DMS153 treated with DMSO at 0.1 percent for 48 hours (cell line): ENCODE measurements around the gene KANK4.

ENCODE experiments used
- DNase-seq: peaks from one replicate; lab custom pipeline; 2025; ENCODE audit not compliant: unreplicated experiment; lab: John Stamatoyannopoulos, UW

The KANK4 gene

DNA sequence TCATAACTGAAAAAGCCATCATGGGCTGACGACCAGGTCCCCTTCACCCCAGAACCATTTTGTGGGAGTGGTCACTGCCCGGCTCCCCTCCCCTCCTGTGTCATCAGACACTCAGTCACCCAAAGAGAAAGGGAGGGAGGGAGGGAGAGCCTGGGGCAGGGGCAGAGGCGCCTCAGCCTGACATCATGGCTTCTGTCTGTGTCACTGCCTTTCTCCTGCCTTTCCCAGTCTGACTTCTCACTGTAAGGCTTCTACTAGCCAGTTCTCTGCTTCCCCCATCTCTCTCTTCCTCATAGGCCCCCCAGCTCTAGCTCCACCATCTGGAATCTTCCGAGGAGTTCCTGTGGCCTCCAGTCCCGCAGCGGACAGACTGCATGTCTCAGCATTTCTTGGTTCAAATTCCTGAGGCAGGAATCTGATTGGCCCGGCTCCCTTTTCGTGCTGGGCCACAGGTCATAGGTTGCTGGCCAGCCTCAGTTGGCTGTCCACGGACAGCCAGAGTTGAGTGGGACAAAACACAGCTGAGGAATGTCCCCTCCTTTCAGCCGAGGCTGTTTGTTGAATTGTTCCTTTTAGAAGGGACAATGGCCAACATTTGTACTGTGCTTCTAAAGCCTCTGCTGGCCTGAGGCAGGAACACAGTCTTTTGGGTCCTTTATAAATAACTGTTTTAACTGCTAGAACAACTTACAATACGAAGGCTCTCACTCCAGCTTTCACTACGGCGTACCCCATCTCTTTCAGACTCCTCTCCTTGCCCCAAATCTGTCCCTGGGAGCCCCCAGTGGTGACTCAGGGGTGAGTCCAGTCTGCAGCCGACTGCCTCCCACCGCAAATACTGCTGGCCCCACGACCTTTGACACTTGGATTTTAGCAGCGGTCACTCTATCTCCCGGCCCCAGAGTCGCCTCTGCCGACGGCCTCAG lies 18.7 kb upstream of the KANK4 start:
- no peak for DNase-seq

DNA sequence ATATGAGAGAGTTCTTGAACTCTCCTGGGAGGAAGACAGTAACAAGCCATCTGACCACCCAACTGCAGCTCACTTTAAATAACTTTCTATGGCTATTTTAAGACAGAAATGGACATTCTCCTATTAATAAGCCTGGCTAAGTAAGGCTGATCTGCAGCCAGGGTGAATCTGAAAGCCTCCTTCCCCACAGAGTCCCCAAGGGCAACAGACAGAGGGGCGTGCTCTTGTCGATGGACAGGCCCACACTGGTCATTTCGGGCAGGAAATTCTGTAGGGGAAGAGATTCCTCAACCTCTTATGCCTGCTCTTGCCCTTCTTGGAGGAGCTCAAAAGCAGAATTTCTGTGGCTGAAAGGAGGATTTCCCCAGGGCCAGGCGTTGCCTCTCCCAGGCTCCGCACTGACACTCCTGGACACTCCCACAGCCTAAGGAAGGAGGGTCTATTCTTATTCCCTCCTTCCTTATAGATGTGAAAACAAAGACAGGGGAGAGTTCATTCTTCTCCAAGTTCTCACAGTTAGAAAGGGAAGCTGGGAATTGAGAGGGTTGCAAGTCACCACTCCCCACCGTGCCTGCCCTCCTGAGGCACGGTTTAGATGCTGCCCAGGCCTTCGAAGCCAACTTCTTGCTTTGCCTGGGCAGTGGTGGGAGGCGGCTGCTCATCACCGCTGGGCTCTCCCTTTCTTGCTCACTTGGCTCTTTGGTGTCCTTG lies 17.9 kb upstream of the KANK4 start:
- no peak for DNase-seq

DNA sequence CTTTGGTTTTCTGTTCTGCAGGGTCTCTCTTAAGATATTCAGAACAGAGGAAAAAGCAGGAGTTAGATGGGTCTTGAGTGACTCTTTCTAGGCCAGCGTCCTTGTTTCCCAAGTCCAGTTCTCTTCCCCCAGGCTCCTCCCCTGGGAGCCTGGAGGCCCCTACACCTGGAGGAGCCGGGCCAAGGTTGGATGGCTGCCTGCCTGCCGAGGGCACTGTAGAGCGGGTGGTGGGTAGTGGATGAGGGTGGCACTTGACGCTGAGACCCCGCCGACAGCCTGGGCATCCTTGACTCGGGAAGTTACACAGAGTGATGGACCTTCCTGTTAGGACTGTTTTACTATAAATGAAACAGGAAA lies 17.4 kb upstream of the KANK4 start:
- DNase-seq = no peak

DNA sequence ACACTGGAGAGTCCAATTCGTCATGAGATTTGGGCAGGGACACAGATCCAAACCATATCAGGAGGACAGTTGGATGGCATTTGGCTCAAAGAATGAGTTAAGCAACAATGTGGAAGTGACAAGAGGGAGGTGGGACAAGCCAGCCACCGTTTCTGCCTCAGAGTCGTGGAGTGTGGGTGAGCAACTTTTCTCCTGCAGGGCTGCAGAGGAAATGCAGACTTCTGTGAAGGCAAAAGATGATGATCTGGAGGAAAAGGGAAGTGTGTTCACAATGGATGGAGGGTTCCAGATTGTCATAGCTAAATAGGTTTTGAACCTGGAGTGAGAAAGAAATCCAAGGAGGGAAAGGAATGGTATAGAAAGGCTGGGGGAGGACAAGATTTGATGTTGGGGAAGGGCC lies 16.4 kb upstream of the KANK4 start:
- DNase-seq = no peak

DNA sequence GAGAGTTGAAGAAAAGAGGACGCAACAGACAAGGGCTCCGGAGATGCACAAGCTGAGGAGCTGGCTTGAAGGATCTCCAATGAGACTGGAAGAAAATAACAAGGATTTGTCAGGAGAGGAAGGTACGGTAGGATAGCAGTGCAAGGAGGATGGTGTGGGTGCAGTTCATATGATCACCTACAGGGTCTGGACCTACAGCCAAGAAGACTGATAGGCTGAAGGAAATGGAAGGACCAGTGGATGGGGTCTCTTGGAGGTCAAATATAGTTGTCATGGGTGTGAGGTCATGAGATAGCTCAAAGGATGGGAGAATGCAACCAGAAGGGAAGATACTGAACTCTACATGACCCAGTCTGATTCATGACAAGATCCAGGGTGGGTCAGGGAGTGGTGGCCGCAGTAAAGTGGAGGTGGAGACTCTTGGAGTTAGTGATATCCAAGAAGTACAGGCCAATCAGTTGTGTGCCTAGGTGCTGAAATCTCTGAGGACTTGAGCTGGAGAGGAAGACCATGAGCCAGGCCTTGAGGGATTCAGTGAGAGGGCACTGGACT lies 15.3 kb upstream of the KANK4 start:
- no peak for DNase-seq

DNA sequence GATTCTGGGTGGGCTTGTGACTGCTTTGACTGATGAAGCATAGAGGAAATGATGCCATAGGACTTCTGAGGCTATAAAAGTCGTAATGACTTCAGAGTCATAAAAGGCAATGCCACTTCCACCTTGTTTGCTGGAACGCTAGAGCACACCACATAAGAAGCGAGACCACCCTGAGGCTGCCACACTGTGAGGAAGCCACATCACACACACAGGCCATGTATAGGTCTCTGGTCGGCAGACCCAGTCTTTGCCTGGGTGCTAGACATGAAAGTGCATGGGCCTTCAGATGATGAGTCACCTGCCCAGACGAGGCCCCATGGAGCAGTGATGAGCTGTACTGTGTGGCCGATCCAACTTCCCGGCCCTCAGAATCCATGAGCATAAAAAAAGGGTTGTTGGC lies 14.2 kb upstream of the KANK4 start:
- no peak for DNase-seq

DNA sequence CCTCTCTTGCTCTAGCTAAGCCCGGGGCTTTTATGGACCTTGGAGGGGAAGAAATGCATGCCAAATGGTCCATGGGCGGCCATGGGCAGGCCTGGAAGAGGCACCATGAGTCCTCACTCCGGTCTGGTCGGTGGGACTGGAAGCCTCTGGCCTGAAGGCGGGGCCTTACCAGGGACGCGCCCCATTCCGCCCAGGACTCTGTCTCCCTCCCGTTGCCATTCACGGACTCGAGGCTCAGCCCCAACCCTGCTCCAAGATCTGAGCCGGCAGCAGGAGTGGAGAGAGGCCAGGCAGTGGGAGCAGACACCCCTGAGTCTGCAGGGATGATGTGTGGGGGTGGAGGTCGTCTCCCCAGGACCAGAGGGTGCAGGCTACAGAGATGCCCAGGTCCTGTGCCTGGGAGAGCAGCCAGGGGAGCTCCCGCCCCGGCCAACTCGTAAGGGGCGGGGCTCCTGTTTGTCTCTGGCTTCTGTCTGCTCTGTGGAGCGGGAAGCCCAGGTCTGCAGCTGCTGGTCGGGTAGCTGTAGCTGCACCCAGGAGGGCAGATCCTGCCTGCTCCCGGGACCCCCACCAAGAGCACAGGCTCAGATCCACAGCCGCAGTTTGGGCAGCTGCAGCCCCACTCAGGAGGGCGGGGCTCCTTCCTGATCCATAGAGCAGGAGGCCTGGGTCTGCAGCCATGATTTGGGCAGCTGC lies 8.3 kb upstream of the KANK4 start:
- no peak for DNase-seq

DNA sequence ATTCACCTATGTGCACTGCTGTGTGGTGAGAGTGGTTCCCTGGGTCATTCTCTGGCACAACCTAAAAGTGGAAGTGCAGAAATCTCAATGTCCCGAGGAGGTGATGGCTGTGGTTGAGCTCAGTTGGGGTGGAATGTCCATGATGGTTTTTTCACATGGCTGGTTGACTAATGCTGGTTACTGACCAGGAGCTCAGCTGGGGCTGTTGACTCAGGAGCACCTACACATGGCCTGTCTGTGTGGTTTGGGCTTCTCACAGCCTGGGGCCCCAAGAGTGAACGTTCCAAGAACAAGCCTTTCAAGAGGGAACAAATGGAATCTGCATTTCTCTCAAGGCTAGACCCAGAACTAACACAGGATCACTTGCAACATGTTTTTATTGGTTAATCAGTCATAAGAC lies 6.4 kb upstream of the KANK4 start:
- no peak for DNase-seq

DNA sequence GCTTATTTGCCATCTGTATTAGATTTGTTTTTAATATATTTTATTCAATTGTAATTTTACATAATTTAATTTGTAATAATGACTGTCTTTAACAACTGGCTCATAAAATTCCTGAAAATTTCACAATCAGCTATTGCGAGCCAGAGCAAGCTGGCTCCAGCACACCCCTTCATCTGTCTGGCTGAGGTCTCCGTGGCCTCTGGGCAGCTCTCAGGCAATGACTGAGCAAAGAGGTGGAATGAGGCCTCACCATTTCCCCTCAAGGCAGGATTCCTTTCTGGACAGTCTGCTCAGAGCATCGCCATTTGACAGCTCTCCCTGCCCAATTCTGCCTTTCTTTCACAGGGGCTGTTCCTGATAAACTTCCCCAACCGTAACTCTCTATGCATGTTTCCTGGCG lies 5.8 kb upstream of the KANK4 start:
- DNase-seq = no peak

DNA sequence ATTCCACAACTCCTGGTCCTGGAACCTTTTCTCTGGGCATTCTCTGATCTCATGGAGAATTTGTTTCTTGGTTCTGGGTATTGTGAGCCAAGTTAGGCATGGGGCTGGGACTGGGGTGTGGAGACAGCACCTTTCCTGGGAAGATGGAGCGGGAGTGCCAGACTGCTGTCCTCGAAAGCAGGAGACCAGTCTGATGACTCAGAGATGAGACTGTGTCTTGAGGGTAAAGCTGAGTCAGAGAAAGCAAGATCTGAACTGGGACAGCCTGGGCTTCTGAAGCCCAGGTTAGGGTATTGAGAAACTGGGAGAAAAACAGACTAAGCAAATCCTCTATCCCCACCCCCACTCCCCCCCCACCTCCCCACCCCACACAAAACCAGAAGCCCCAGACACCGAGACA lies 2.2 kb upstream of the KANK4 start:
- no peak for DNase-seq

DNA sequence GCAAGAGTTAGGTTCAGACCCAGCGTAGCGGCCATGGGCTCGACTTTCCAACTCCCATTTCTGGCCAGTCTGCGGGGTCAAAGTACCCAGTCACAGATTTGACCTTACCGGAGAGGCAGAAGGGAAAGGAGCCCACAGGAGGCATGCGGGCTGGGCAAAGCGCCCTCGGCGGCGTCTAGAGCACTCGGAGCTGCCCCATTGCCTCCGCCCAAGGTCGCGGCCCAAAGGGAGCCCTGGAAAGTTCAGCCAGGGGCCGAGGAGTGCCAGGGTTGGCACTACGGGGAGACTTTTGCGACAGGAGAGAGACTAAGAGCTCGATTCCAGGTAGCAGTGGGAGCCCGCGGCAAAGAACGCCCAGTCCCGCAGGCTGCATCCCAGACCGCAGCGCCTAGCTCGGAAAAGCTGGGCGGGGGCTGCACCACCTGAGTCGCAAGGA lies 896 bp downstream of the KANK4 start:
- no peak for DNase-seq

DNA sequence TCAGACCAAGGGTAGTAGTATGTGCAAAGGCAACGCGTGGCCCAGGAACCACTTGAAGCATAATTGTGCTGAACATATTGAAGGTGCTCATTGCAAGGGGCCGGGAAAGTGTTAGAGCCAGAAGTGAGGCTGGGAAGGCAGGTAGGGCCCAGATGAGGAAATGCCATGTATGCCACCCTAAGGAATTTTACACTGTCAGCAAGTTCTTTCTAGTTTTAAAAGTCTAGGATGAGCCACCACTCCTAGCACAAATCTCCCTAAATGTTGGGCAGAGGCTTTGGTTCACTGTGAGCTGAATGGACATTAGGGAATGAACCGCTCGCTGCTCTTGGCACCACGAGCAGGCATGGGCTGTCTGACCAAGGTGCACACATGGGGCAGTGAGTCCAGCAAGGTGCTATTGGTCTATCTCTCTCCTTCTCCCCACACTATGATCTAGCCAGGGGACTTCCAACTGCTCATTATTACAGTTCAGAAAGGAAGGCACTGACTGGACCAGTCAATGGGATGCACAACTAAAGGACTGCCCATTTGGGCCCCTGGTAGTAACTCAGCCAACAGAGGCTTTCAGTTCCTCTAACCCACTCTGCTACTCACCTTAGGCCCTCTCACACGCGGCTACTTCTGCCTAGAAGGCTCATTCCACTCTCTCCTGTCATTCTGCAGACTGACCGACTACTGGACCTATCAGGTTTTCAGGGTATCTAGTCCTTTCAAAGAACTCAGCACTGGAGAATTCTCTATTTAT lies 2.0 kb downstream of the KANK4 start:
- no peak for DNase-seq

DNA sequence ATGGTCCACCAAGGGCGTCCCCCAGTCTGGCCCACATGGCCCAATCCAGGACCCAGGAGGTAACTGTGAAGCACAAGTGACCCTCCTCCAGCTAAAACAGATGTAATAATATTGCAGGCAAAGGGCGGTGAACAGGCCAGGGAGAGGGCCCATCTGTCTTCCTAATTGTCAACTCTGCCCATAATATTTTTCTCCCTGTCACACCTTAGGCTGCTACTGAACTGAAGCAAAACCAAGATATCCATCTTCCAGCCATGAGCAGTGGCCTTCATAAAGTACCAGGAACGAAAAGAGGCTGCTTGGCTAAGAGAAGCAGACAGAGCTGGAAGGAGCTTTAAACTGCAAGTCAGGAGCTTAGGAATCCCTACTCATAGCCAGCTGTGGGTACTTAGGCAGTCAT lies 3.1 kb downstream of the KANK4 start:
- no peak for DNase-seq

DNA sequence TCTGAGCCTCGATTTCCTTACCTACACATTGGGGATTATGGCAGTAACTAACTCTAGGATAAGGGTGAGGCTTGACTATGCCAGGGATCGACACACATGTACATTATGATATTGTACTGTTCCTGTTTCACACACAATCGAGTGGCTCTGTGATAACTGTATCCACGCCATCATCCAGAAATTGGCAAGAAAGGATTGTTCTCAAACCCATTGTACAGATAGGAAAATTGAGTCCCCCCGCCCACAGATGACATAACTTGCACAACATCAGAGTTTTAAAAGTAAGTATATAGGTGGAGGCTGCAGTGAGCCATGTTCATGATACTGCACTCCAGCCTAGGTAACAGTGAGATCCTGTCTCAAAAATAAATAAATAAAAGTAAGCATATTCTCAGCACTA lies 3.8 kb downstream of the KANK4 start:
- DNase-seq = no peak

DNA sequence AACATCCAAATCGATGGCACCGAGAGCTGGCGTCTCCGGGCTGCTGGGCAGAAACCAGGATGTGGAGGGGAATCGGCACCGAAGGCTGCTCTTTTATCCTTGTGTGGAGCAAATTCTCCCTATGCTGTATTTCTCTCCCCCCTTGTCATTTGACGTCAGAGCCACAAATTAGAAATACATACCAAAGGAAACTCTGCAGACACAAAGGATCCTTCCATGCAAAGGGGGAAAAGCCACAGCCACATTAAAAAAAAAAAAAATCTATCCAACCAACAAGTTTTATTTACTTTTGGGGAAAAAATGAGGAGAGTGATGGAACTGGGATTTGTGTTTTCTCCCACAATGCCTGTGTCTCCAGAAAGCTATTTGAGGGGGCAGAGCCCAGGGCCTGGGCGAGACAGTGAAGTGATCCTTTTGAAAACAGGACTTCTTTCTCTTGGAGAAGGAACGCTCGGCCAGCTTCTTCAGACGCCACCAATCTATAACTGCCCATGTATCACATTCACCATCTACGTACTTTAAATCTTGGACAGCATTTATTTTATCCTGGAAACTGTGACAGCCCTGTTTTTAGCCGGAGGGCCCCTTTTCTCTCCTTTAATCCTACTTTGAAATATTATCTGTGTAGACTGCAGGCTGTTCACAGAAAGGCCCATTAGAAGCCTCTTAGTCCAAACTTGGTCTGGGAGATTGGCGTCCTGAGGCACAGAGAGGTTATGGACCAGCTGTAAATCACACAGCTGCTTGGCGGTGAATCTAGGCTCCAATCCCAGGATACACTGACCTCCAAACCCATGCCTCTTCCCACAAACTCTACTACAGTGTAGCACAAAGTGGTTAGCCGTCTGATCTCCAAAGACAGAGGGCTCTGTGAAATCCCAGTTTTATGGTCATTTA lies 4.5 kb downstream of the KANK4 start:
- DNase-seq = no peak

DNA sequence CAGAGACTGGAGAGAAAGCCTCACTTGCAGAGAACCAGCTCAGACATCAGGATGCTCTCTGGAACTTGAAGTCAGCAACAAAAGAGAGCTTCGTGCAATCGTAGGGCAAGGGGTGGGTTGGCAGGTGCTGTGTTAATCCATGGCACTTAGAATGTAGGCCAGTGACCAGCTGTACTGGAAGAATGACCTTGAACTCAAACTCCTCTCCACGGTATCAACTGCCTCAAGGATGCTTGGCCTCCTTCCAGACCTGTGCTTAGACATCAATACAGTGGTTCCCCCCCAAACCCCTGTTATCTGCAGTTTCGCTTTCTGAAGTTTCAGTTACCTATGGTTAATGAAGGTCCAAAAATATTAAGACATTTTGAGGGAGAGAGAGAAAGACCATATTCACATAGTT lies 6.5 kb downstream of the KANK4 start:
- DNase-seq = no peak

DNA sequence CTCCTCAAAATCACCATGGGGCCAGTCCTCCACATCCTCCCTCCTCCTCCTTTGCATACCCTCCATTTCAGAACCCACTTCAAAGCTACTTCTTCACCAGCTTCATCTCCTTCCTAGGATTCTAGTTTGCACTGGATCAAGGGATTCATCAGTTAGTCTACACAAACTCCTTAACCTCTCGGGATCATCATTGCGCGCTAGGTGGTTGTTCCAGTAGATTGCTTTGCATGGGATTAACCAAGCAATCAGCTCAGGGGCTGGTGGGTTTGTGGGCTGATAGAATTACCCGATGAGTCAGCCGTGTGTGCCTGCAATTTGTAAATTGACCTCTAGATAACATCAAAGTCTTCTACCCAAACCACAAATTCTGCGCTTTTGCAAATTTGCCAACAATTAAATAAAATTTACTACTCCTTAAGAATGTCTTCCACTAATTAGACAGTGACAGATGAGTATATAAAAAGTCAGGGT lies 7.7 kb downstream of the KANK4 start:
- no peak for DNase-seq

DNA sequence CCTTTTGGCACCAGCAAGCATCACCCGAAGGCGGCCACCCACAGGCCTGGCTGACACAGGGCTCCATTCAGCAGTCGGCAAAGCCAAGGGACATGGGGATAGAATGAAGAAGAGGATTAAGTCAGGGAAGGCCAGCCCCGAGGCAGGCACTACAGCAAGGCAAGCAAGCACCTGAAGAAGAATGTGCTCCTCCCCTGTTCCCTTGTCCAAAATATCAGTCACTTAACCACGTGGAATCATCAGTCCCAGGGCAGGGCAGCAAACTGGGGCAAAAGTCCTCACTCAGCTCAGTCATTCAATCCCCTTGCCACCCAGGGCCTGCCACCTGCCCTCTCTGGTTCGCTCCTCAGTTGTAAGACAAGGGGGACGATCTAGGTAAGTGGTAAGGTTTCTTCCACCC lies 9.3 kb downstream of the KANK4 start:
- no peak for DNase-seq

DNA sequence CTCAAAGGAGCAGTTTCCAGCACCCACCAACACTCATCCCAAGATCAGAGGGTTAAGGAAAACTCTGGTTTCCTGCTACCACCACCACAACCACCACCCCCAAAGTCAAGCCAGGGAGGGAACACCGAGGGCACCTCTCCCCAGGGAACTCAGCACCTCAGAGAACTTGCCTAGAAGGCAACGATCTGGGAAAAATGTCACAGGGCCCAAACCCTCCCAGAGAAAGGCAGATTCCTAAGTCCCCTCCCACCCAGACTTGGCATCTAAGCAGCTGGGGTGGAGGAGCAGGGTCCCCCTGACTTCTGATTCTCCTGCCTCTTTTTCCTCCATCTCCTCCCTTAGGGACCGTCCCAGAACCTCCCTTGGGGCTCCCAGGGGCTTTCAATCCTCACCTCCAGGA lies 10.6 kb downstream of the KANK4 start:
- no peak for DNase-seq
